Measurements from ENCODE around the gene IMPDH2.
"Not testable (repeated sequence)": the region's sequence is repeated elsewhere in the genome, so short reads cannot be mapped to it uniquely, and the experiment has no call there.

The IMPDH2 gene

GRCh38 chr3:49013113-49013737 lies 16.0 kb downstream of the IMPDH2 start:
- DNase-seq (ENCODE audit: insufficient read length) (no peak), FAIRE-seq (no peak)
- no peak for TF ChIP-seq TAF1 (IDR thresholded peaks at IDR 0.05; ENCODE audit: borderline replicate concordance, low read depth, low read length)
- TF ChIP-seq POLR2A (IDR thresholded peaks at IDR 0.05; ENCODE audit: low read depth, low read length) = peak; percentile 1; the same call in 1 of the 2 replicates
- TF ChIP-seq POLR2AphosphoS5 (IDR thresholded peaks at IDR 0.05; ENCODE audit: low read depth, low read length) = peak; percentile 71

DNA sequence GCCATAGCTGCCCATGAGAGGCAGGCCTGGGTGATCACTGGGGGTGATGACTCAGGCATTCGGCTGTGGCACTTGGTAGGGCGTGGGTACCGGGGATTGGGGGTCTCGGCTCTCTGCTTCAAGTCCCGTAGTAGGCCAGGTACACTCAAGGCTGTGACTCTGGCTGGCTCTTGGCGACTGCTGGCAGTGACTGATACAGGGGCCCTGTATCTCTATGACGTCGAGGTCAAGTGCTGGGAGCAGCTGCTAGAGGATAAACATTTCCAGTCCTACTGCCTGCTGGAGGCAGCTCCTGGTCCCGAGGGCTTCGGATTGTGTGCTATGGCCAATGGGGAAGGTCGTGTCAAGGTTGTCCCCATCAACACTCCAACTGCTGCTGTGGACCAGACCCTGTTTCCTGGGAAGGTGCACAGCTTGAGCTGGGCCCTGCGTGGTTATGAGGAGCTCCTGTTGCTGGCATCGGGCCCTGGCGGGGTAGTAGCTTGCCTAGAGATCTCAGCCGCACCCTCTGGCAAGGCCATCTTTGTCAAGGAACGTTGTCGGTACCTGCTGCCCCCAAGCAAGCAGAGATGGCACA lies 16.7 kb downstream of the IMPDH2 start:
- no peak for FAIRE-seq
- DNase-seq (ENCODE audit: insufficient read length) = no peak
- TF ChIP-seq POLR2AphosphoS5 (IDR thresholded peaks at IDR 0.05; ENCODE audit: low read depth, low read length) (no peak), POLR2A (IDR thresholded peaks at IDR 0.05; ENCODE audit: low read depth, low read length) (no peak)

DNA sequence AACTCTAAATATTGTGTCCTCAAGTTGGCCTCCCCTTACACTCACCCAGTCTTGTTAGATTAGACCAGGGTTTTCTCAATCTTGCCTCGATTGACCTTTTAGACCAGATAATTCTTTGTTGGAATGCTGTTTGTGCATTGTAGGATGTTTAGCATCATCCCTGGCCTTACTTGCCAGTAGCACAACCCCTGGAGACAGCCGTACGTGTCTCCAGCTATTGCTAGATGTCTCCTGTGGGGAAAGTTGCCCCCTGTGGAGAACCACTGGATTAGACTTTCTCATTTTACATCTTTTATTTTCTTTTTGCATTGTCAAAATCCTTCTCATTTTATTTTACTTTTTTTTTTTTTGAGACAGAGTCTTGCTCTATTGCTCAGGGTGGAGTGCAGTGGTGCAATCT lies 19.8 kb downstream of the IMPDH2 start:
- FAIRE-seq = no peak
- no peak for DNase-seq (ENCODE audit: insufficient read length)
- TF ChIP-seq TAF1 (IDR thresholded peaks at IDR 0.05; ENCODE audit: borderline replicate concordance, low read depth, low read length) (no peak), POLR2AphosphoS5 (IDR thresholded peaks at IDR 0.05; ENCODE audit: low read depth, low read length) (no peak), POLR2A (IDR thresholded peaks at IDR 0.05; ENCODE audit: low read depth, low read length) (no peak)

- DNase-seq (ENCODE audit: insufficient read length); FAIRE-seq: not testable (repeated sequence)
These were observed 20.6 kb downstream of the IMPDH2 start for GRCh38 chr3:49008627-49009026.

DNA sequence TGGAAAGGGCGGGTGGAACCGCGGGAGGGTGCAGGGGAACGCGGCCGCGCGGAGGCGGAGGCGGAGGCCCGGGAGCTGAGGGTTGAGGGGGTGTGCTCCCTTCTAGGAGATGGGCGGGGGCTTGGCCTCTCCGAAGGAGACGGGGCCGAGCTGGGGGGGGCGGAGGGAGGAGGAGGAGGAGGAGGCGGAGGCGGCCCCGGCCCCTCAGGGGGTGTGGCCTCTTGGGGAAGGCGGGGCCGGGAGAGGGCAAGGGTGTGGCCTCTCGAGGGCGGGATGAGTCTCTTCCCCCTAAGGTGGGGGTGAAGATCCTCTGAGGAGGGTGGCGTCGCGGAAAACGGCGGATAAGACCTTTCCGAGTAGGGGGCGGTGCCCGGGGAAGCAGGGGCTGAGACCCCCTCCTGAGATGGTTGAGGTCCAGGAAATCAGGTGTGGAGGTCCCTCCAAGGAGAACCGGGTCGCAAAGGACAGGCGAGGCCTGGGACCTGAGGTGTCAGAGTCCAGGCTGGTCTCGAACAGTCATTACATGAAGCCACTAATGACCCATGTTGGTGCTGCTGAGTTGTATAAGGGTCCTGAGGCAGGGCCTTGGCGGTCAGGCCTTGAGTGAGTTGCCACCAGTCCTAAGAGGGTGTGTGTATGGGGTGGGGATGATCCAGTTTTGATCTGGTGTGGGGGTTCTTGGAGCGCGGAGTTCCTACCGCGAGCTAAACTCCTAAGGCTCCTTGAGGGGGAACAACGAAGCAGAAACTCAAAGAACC lies 21.2 kb downstream of the IMPDH2 start:
- FAIRE-seq (peak; percentile 40), DNase-seq (ENCODE audit: insufficient read length) (peak; percentile 86)
- TF ChIP-seq TAF1 (IDR thresholded peaks at IDR 0.05; ENCODE audit: borderline replicate concordance, low read depth, low read length) (no peak), POLR2AphosphoS5 (IDR thresholded peaks at IDR 0.05; ENCODE audit: low read depth, low read length) (no peak; the same call in 1 of the 2 replicates), POLR2A (IDR thresholded peaks at IDR 0.05; ENCODE audit: low read depth, low read length) (no peak)

DNA sequence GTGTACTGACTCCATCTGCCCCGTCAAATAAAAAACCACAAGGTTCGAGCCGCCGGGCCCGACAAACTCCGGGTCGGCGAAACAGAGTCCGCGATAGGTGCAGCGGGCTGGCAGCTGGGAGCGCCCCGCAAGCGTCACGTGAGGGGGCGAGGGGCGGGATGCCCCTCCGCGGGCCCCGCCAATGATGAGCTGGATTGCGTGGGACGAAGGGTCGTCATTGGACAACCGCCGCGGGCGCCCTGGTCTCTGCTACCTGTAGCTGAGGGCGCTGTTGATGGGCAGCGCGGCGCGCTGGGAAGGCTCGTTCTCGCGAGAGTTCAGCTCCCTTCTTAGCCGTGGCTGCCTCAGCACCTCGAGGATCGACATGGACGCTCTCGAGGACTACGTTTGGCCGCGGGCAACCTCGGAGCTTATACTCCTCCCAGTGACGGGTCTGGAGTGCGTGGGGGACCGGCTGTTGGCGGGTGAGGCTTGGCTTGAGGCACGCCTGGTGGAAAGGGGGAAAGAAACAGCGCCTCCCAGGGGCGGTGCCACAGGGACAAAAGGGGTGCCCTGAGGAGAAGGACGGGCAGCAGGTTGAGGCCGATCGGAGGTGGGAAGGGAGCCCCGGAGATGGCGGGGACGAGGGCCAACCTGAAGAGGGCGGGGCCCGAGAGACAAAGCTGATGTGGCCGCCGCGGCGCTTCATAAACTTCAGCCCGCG lies 22.0 kb downstream of the IMPDH2 start, which contains the start of gene WDR6:
Gene WDR6, plus strand, starts transcription at position 324 of the 703 bp plus-strand sequence. Its CDS starts 41 bp downstream, at position 365.
- peak; percentile 98 for TF ChIP-seq POLR2AphosphoS5 (IDR thresholded peaks at IDR 0.05; ENCODE audit: low read depth, low read length)
- peak; percentile 51; the same call in 1 of the 2 replicates for TF ChIP-seq TAF1 (IDR thresholded peaks at IDR 0.05; ENCODE audit: borderline replicate concordance, low read depth, low read length)
- peak; percentile 97 for TF ChIP-seq POLR2A (IDR thresholded peaks at IDR 0.05; ENCODE audit: low read depth, low read length)
- FAIRE-seq = peak; percentile 97
- peak; percentile 99 for DNase-seq (ENCODE audit: insufficient read length)

GRCh38 chr3:49006408-49007067 lies 22.7 kb downstream of the IMPDH2 start:
- DNase-seq (ENCODE audit: insufficient read length) = no peak
- peak; percentile 17 for FAIRE-seq
- TF ChIP-seq POLR2AphosphoS5 (IDR thresholded peaks at IDR 0.05; ENCODE audit: low read depth, low read length) (no peak), POLR2A (IDR thresholded peaks at IDR 0.05; ENCODE audit: low read depth, low read length) (no peak), TAF1 (IDR thresholded peaks at IDR 0.05; ENCODE audit: borderline replicate concordance, low read depth, low read length) (no peak)

DNA sequence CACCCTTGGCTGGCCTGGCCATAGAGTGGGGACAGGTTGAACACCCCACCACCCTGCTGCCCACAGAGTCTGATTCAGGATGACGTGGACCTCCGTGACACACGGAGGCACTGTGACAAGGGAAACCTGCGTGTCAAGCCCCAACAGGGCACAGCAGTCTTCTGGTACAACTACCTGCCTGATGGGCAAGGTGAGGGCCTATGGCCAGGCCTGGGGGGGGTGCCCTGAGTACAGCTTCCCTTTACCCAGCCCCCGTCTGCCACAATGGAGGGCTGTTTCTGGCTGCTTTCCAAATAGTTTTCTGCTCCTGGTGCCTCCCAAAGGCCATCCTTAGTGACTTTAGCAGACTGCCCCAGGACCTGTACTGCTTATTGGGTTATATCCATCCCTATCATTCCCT lies 23.2 kb downstream of the IMPDH2 start:
- TF ChIP-seq TAF1 (IDR thresholded peaks at IDR 0.05; ENCODE audit: borderline replicate concordance, low read depth, low read length) (no peak), POLR2A (IDR thresholded peaks at IDR 0.05; ENCODE audit: low read depth, low read length) (no peak), POLR2AphosphoS5 (IDR thresholded peaks at IDR 0.05; ENCODE audit: low read depth, low read length) (no peak)
- FAIRE-seq (no peak), DNase-seq (ENCODE audit: insufficient read length) (no peak)

- no peak for FAIRE-seq
These were observed 23.9 kb downstream of the IMPDH2 start for GRCh38 chr3:49005303-49005680.

DNA sequence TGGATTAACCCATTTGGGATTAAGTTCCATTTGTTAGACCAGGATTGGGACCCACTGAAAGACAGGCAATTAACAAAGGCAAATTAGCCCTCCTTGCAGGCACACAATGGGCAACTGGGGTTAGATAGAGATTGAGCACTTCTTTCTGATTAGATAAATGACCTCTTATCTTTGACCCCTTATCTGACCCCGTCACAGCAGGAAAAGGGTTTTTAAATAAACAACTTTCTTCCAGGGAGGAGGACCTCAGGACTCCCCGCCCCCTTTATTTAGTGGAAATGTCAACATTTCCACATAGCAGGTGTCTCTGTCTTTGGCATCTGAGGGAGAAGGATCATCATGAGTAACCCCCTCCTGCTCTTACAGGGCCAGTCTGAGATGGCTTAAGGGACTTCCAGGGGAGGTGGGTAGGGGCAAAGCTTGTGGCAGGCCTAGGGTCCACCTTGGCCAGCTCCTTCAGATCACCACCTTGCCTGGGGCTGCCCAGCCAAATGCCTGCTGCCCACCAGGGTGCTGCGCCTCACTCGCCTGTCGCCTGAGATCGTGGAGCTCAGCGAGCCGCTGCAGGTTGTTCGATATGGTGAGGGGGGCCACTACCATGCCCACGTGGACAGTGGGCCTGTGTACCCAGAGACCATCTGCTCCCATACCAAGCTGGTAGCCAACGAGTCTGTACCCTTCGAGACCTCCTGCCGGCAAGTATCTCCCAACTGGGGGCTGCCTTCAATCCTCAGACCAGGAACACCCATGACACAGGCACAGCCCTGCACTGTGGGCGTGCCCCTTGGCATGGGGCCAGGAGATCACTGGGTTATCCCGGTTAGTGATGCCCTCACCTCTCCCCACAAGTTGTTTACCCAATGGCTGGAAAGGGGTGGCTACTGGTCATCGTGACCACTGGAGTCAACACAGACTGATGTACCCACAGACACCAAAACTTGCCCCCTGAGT lies 24.6 kb downstream of the IMPDH2 start:
- DNase-seq (ENCODE audit: insufficient read length) (no peak), FAIRE-seq (no peak)
- TF ChIP-seq TAF1 (IDR thresholded peaks at IDR 0.05; ENCODE audit: borderline replicate concordance, low read depth, low read length) = no peak
- TF ChIP-seq POLR2A (IDR thresholded peaks at IDR 0.05; ENCODE audit: low read depth, low read length) = no peak
- TF ChIP-seq POLR2AphosphoS5 (IDR thresholded peaks at IDR 0.05; ENCODE audit: low read depth, low read length) = no peak

More at GRCh38 chr3:49005303-49005680, 23.9 kb downstream of the IMPDH2 start:
- no peak for DNase-seq (ENCODE audit: insufficient read length)
- TF ChIP-seq POLR2AphosphoS5 (IDR thresholded peaks at IDR 0.05; ENCODE audit: low read depth, low read length) (no peak), TAF1 (IDR thresholded peaks at IDR 0.05; ENCODE audit: borderline replicate concordance, low read depth, low read length) (no peak), POLR2A (IDR thresholded peaks at IDR 0.05; ENCODE audit: low read depth, low read length) (no peak)
